Peyer's patch (tissue), 4 donors: ENCODE results near the gene YKT6. TPM values are rescaled to one million over a fixed set of nuclear protein-coding genes. Genes with fewer than 3 reads are reported as not detected.

ENCODE experiments used
- DNase-seq, 3 donors: peaks; one replicate each; pipeline ENCODE4 v3.0.0-alpha.2; 2017 to 2019
- H3K27ac ChIP-seq, 4 donors: fragments of 200-600 bp; sonication (generic); one replicate each; pipeline ENCODE4 v1.5.1; 2016 to 2019
- H3K27me3 ChIP-seq, 2 donors: fragments of 200-600 bp; sonication (generic); one replicate each; pipeline ENCODE4 v1.5.1; 2019
- H3K36me3 ChIP-seq, 3 donors: fragments of 200-600 bp; sonication (generic); one replicate each; pipeline ENCODE4 v1.5.1; 2016 to 2019
- H3K4me1 ChIP-seq, 4 donors: fragments of 200-600 bp; sonication (generic); one replicate each; pipeline ENCODE4 v1.5.1; 2016 to 2019
- H3K4me3 ChIP-seq, 4 donors: fragments of 200-600 bp; sonication (generic); 1 replicate in 3 of 4; 2 replicates in 1 of 4; pipeline ENCODE4 v1.5.1; 2016 to 2019; ENCODE audit warnings: mild to moderate bottlenecking in 1 of 4
- H3K9me3 ChIP-seq, 4 donors: fragments of 200-600 bp; sonication (generic); one replicate each; pipeline ENCODE4 v1.5.1; 2016 to 2019; ENCODE audit warnings: mild to moderate bottlenecking in 1 of 4
- CTCF ChIP-seq, 6 experiments: fragments of 450-650 bp in 4 of 6; fragments of 200-600 bp in 2 of 6; sonication (generic) in 1 of 6; IDR thresholded peaks; one replicate each; pipeline ENCODE4 v1.5.1; 2017 to 2019; ENCODE audit warnings: antibody characterized with exemption in 6 of 6, mild to moderate bottlenecking in 3 of 6, moderate library complexity in 1 of 6
- POLR2A ChIP-seq, 2 donors: fragments of 450-650 bp; IDR thresholded peaks; one replicate each; pipeline ENCODE4 v1.5.1; 2017; ENCODE audit warnings: antibody characterized with exemption in 2 of 2, mild to moderate bottlenecking in 2 of 2, moderate library complexity in 2 of 2
- total RNA-seq, 4 donors: library from RNA; depleted of rRNA; stranded (reverse); fragments of >200 nt; gene quantifications; one replicate each; pipeline ENCODE4 v1.1.0, GENCODE V29; 2016

YKT6 gene
- total RNA-seq, 4 donors from 2014 or later, result 55.2 to 76.5 (median 67.0) TPM

- H3K9me3 ChIP-seq, result no peaks in the 10 kb centered on the region
- H3K27ac ChIP-seq, result no peak overlapping the region
- TF ChIP-seq POLR2A (IDR thresholded peaks at IDR 0.05) (no peak), CTCF (IDR thresholded peaks at IDR 0.05) (no peak)
- no peak overlapping the region for H3K4me3 ChIP-seq
- H3K36me3 ChIP-seq, result no peaks in the 10 kb centered on the region
- H3K4me1 ChIP-seq, result no peaks in the 10 kb centered on the region
- no peaks in the 10 kb centered on the region for H3K27me3 ChIP-seq
- no peak for DNase-seq
Measured at GRCh38 chr7:44228571-44229350, 28.0 kb downstream of the YKT6 start.

- H3K27me3 ChIP-seq, result no peaks in the 10 kb centered on the region
- no peaks in the 10 kb centered on the region for H3K36me3 ChIP-seq
- no peak overlapping the region for H3K27ac ChIP-seq
- no peak overlapping the region for H3K4me3 ChIP-seq
- TF ChIP-seq CTCF (IDR thresholded peaks at IDR 0.05) (no peak), POLR2A (IDR thresholded peaks at IDR 0.05) (no peak)
- H3K9me3 ChIP-seq, result no peaks in the 10 kb centered on the region
- no peaks in the 10 kb centered on the region for H3K4me1 ChIP-seq
- DNase-seq, result no peak
Measured at GRCh38 chr7:44229546-44230105, 28.8 kb downstream of the YKT6 start.

GRCh38 chr7:44230286-44230685 lies 29.5 kb downstream of the YKT6 start:
- DNase-seq, result no peak
- H3K4me1 ChIP-seq, result no peaks in the 10 kb centered on the region
- H3K9me3 ChIP-seq, result no peaks in the 10 kb centered on the region
- H3K4me3 ChIP-seq, result no peak overlapping the region
- H3K27ac ChIP-seq, result no peak overlapping the region
- no peaks in the 10 kb centered on the region for H3K27me3 ChIP-seq
- TF ChIP-seq CTCF (IDR thresholded peaks at IDR 0.05) (no peak), POLR2A (IDR thresholded peaks at IDR 0.05) (no peak)
- H3K36me3 ChIP-seq, result no peaks in the 10 kb centered on the region

- Histone ChIP-seq H3K36me3 (no peaks in the 10 kb centered on the region), H3K27me3 (no peaks in the 10 kb centered on the region), H3K9me3 (no peaks in the 10 kb centered on the region), H3K4me1 (no peaks in the 10 kb centered on the region), H3K27ac (no peak overlapping the region), H3K4me3 (no peak overlapping the region)
- TF ChIP-seq POLR2A (IDR thresholded peaks at IDR 0.05) (no peak), CTCF (IDR thresholded peaks at IDR 0.05) (no peak)
- no peak for DNase-seq
Measured at GRCh38 chr7:44231088-44231487, 30.3 kb downstream of the YKT6 start.

GRCh38 chr7:44232396-44232795 lies 31.6 kb downstream of the YKT6 start:
- Histone ChIP-seq H3K4me3 (no peak overlapping the region), H3K27ac (no peak overlapping the region), H3K27me3 (no peaks in the 10 kb centered on the region), H3K9me3 (no peaks in the 10 kb centered on the region), H3K36me3 (no peaks in the 10 kb centered on the region), H3K4me1 (no peaks in the 10 kb centered on the region)
- no peak for DNase-seq
- TF ChIP-seq CTCF (IDR thresholded peaks at IDR 0.05) (no peak), POLR2A (IDR thresholded peaks at IDR 0.05) (no peak)
